Type B pancreatic cell (in vitro differentiated cells): Measurements from ENCODE around the gene IL13RA2. TPM values are rescaled to one million over a fixed set of nuclear protein-coding genes. Genes with fewer than 3 reads are reported as not detected.

Experiments used
- DNase-seq: peaks from one replicate; pipeline ENCODE4 v3.0.0; 2021; ENCODE audit warnings: mixed read lengths; ENCODE audit not compliant: unreplicated experiment; ENCODE audit errors: extremely low spot score
- H3K27ac Mint-ChIP-seq: 2 replicates; pipeline ENCODE4 v1.8.0; 2021; ENCODE audit warnings: mild to moderate bottlenecking, mixed read lengths
- H3K27me3 Mint-ChIP-seq: 2 replicates; pipeline ENCODE4 v1.8.0; 2021; ENCODE audit warnings: mixed read lengths
- H3K36me3 Mint-ChIP-seq: 2 replicates; pipeline ENCODE4 v1.8.0; 2021; ENCODE audit warnings: mixed read lengths
- H3K4me1 Mint-ChIP-seq: one replicate; pipeline ENCODE4 v1.8.0; 2021; ENCODE audit warnings: mixed read lengths; ENCODE audit not compliant: unreplicated experiment
- H3K4me3 Mint-ChIP-seq: 2 replicates; pipeline ENCODE4 v1.8.0; 2021; ENCODE audit warnings: mild to moderate bottlenecking, mixed read lengths
- H3K9me3 Mint-ChIP-seq: 2 replicates; pipeline ENCODE4 v1.8.0; 2021; ENCODE audit warnings: mixed read lengths
- total RNA-seq: library from RNA; stranded (reverse); gene quantifications from 2 replicates; pipeline ENCODE4 v1.2.1, GENCODE V29; 2021; ENCODE audit warnings: low replicate concordance
- TF ChIP-seq, protein P1 (sequence below): fragments of 200-600 bp; sonication (generic); conservative IDR thresholded peaks from 2 replicates; pipeline ENCODE4 v1.5.0; 2021; ENCODE audit warnings: antibody characterized with exemption, mild to moderate bottlenecking

Gene IL13RA2
- total RNA-seq, 1 donor from 2014 or later, result 0.43 TPM

DNA sequence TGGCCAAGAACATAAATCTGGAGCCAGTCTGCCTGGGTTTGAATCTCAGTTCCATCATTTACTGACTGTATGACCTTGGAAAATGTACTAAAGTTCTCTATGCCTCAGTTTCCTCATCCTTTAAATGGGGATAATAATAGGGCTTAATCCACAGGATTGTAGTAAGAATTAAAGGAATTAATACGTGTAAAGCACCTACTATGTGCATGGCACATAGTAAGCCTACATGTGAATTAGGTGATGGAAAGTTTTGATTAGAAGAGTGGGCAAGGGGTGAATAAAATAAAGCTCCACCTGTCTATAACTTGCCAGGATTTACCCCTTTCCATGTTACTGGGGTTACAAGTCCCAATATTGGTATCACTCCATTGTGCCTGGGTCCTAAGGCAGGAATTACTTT is 35.8 kb upstream of the IL13RA2 start:
- TF ChIP-seq, protein P1, sequence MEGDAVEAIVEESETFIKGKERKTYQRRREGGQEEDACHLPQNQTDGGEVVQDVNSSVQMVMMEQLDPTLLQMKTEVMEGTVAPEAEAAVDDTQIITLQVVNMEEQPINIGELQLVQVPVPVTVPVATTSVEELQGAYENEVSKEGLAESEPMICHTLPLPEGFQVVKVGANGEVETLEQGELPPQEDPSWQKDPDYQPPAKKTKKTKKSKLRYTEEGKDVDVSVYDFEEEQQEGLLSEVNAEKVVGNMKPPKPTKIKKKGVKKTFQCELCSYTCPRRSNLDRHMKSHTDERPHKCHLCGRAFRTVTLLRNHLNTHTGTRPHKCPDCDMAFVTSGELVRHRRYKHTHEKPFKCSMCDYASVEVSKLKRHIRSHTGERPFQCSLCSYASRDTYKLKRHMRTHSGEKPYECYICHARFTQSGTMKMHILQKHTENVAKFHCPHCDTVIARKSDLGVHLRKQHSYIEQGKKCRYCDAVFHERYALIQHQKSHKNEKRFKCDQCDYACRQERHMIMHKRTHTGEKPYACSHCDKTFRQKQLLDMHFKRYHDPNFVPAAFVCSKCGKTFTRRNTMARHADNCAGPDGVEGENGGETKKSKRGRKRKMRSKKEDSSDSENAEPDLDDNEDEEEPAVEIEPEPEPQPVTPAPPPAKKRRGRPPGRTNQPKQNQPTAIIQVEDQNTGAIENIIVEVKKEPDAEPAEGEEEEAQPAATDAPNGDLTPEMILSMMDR, result no peak
- DNase-seq, result no peak
- Mint-ChIP-seq H3K36me3 (no peaks in the 10 kb centered on the region), H3K27ac (no peak overlapping the region), H3K4me3 (no peak overlapping the region), H3K4me1 (no peaks in the 10 kb centered on the region), H3K27me3 (peaks cover 4% of the 10 kb centered on the region), H3K9me3 (no peaks in the 10 kb centered on the region)

DNA sequence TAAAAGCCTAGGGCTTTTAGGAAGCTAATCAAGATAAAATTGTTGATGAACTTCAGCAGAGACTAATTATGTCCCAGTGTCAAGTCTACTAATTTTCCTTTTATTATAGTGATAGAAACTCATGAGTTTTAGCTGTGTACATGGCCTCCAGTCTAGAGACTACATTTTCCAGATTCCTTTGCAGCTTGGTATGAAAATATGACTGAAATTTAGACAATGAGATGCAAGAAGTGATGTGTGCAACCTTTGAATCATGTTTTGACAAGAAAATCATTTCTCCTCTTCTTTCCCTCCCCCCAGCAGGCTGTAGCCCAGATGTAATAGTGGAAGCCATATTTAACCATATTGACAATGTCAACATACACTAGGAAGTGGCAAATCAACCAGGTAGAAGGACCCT is 30.3 kb upstream of the IL13RA2 start:
- Mint-ChIP-seq H3K27me3 (no peaks in the 10 kb centered on the region), H3K4me3 (no peak overlapping the region), H3K4me1 (no peaks in the 10 kb centered on the region), H3K27ac (no peak overlapping the region), H3K9me3 (no peaks in the 10 kb centered on the region), H3K36me3 (no peaks in the 10 kb centered on the region)
- no peak for DNase-seq
- TF ChIP-seq, protein P1, result no peak

DNA sequence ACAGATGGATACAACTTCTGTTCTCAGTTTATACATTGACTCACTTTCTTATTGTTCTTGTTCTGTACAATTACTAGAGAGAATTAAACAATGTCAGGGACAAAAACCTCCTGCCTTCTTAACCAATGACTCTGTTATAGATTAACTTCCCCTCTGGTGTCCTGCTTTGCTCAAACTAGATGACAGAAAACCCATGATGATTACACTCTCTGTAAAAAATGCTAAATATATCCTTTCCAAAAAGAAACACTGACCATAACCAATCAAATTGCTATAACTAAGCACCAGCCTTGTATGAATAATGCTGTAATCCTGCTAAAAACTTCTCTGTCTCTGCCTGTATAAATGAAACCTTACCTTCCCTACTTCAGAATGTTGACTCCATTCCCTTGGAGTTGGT is 29.8 kb upstream of the IL13RA2 start:
- no peak for DNase-seq
- H3K4me3 Mint-ChIP-seq, result no peak overlapping the region
- TF ChIP-seq, protein P1, result no peak
- H3K27ac Mint-ChIP-seq, result no peak overlapping the region
- H3K27me3 Mint-ChIP-seq, result no peaks in the 10 kb centered on the region
- no peaks in the 10 kb centered on the region for H3K9me3 Mint-ChIP-seq
- no peaks in the 10 kb centered on the region for H3K4me1 Mint-ChIP-seq
- no peaks in the 10 kb centered on the region for H3K36me3 Mint-ChIP-seq

- TF ChIP-seq, protein P1, result no peak
- DNase-seq, result no peak
- no peaks in the 10 kb centered on the region for H3K4me1 Mint-ChIP-seq
- no peak overlapping the region for H3K27ac Mint-ChIP-seq
- no peaks in the 10 kb centered on the region for H3K9me3 Mint-ChIP-seq
- no peak overlapping the region for H3K4me3 Mint-ChIP-seq
- no peaks in the 10 kb centered on the region for H3K36me3 Mint-ChIP-seq
- peaks cover 3% of the 10 kb centered on the region for H3K27me3 Mint-ChIP-seq
Measured at GRCh38 chrX:115040417-115040816, 23.0 kb upstream of the IL13RA2 start.

DNA sequence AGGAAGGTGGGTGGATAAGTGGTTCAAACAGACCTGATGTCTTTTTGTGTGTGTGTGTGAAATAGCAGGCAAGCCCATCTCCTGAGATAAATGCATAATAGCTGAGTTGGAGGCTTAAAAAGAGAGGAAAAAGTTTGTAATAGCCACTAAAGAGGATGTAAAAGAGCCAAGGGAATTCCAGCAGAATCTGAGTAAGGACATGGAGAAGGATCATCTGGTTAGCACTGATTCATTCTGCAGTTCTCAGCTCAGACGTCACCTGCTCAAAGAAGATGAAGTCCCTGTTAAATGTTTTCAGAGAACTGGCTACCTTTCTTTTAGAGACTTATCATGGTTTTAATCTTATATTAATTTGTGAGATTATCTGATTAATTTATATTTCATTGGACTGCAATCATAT is 21.0 kb upstream of the IL13RA2 start:
- H3K4me1 Mint-ChIP-seq, result no peaks in the 10 kb centered on the region
- TF ChIP-seq, protein P1, result no peak

GRCh38 chrX:115036029-115036428 is 18.6 kb upstream of the IL13RA2 start:
- H3K9me3 Mint-ChIP-seq, result no peaks in the 10 kb centered on the region
- H3K27ac Mint-ChIP-seq, result no peak overlapping the region
- TF ChIP-seq, protein P1, result no peak
- DNase-seq, result no peak
- no peaks in the 10 kb centered on the region for H3K36me3 Mint-ChIP-seq
- peaks cover 3% of the 10 kb centered on the region for H3K27me3 Mint-ChIP-seq
- no peaks in the 10 kb centered on the region for H3K4me1 Mint-ChIP-seq
- H3K4me3 Mint-ChIP-seq, result no peak overlapping the region

More for the DNA sequence above, 21.0 kb upstream of the IL13RA2 start:
- Mint-ChIP-seq H3K4me3 (no peak overlapping the region), H3K36me3 (no peaks in the 10 kb centered on the region), H3K27me3 (peaks cover 3% of the 10 kb centered on the region), H3K9me3 (no peaks in the 10 kb centered on the region), H3K27ac (no peak overlapping the region)
- DNase-seq, result no peak
